ENCODE data around the gene IRF9.

The IRF9 gene

GRCh38 chr14:24181371-24182077, 20.5 kb downstream of the IRF9 start:
- no peak for DNase-seq (ENCODE audit: low read depth)
- no peak overlapping the region for H3K4me3 ChIP-seq (ENCODE audit: control insufficient read depth, low read depth, low read length)
- TF ChIP-seq, protein P1, sequence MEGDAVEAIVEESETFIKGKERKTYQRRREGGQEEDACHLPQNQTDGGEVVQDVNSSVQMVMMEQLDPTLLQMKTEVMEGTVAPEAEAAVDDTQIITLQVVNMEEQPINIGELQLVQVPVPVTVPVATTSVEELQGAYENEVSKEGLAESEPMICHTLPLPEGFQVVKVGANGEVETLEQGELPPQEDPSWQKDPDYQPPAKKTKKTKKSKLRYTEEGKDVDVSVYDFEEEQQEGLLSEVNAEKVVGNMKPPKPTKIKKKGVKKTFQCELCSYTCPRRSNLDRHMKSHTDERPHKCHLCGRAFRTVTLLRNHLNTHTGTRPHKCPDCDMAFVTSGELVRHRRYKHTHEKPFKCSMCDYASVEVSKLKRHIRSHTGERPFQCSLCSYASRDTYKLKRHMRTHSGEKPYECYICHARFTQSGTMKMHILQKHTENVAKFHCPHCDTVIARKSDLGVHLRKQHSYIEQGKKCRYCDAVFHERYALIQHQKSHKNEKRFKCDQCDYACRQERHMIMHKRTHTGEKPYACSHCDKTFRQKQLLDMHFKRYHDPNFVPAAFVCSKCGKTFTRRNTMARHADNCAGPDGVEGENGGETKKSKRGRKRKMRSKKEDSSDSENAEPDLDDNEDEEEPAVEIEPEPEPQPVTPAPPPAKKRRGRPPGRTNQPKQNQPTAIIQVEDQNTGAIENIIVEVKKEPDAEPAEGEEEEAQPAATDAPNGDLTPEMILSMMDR (conservative IDR thresholded peaks at IDR 0.05; ENCODE audit: control insufficient read depth, insufficient read depth, low read depth, low read length) = no peak

- H3K4me3 ChIP-seq (ENCODE audit: control insufficient read depth, low read depth, low read length) = no peak overlapping the region
- no peak for DNase-seq (ENCODE audit: low read depth)
- TF ChIP-seq, protein P1 (conservative IDR thresholded peaks at IDR 0.05; ENCODE audit: control insufficient read depth, insufficient read depth, low read depth, low read length) = no peak
Observed at GRCh38 chr14:24182110-24182882, 21.2 kb downstream of the IRF9 start.

DNA sequence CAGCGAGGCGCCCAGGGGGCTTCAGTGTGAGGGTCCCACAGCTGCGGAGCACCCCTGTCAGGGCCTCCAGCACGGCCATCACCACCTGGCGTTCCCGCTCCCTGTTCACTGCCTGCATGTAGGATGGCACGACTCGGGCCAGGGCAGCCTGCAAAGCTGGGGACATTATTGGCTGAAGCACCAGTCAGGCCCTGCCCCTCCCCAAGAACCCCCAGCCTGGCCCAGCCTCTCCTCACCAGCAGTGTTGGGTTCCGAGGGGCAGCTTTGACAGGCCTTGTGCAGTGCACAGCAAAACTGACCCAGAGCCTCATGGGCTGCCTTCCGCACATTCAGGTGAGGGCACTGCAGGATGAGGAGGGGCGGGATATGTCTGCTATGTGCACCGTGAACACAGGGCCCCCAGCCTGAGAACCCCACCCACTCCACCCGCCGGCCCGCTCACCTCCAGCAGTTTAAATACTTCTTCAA, 22.0 kb downstream of the IRF9 start:
- no peak for DNase-seq (ENCODE audit: low read depth)
- no peak overlapping the region for H3K4me3 ChIP-seq (ENCODE audit: control insufficient read depth, low read depth, low read length)
- TF ChIP-seq, protein P1 (conservative IDR thresholded peaks at IDR 0.05; ENCODE audit: control insufficient read depth, insufficient read depth, low read depth, low read length) = no peak

DNA sequence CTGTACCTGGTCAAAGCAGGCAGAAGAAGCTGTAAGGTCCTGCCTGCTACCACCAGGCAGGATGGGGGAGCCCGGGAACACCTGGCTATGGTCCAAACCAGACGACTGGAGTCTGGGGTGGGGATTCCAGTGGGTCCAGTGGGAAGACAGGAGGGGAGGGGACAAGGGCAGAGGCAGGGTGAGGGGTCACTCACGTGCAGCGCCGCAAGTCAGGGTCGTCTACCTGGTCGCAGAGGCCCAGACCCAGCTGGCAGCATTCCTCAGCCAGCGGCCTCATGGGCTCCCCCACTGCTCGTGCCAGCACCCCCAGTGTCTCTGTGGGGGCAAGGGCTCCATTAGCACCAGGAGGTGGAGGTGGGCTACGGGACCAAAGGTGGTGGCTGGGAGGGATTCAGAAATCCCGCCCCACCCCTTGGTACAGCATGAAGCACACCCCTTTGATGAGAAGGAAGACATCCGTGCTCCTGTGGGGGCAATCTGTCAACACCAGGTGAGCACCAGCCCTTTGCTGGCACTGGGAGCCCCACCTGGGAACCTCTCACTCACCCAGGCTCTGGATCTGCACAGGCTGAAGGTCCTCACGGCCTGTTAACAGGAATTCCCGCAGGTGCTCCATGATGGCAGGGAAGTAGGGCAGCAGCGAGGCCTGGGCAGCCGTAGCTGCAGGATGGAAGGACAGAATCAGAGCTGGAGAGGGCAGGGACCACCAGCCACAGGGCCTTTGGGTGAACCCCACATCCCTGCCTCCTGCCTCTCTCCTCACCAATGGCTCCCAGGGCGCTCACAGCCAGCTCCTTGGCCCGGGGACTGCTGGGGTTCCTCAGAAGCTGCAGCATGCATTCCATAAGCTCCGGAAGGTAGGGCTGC, 23.3 kb downstream of the IRF9 start:
- TF ChIP-seq, protein P1 (conservative IDR thresholded peaks at IDR 0.05; ENCODE audit: control insufficient read depth, insufficient read depth, low read depth, low read length) = no peak
- no peak for DNase-seq (ENCODE audit: low read depth)
- H3K4me3 ChIP-seq (ENCODE audit: control insufficient read depth, low read depth, low read length) = no peak overlapping the region

GRCh38 chr14:24185026-24185425, 24.0 kb downstream of the IRF9 start:
- DNase-seq (ENCODE audit: low read depth) = no peak
- no peak overlapping the region for H3K4me3 ChIP-seq (ENCODE audit: control insufficient read depth, low read depth, low read length)
- TF ChIP-seq, protein P1 (conservative IDR thresholded peaks at IDR 0.05; ENCODE audit: control insufficient read depth, insufficient read depth, low read depth, low read length) = no peak

DNA sequence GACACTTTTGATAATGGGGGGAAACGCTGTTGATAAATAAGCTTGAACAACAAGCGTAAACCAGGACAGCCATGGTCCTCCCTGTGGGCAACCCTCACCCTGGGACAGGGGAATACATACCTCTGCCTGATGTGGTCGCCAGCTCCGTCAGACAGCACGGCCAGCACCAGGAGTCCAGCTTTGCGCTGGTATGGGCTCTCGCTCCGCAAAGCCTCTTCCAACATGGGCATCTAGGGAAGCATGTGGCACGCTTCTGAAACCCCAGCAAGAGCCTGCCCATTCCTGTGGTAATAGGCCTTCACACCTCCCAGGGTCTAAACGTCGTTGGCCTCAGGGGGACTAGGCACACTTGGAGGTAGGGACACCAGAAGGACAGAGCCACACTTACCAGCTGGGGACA, 24.7 kb downstream of the IRF9 start:
- TF ChIP-seq, protein P1 (conservative IDR thresholded peaks at IDR 0.05; ENCODE audit: control insufficient read depth, insufficient read depth, low read depth, low read length) = no peak
- no peak overlapping the region for H3K4me3 ChIP-seq (ENCODE audit: control insufficient read depth, low read depth, low read length)
- no peak for DNase-seq (ENCODE audit: low read depth)

Data from fibroblast of mammary gland (primary cell).